Common myeloid progenitor, CD34-positive (primary cell): Measurements from ENCODE around the gene CEP55.
A peak's percentile ranks its signal among the peaks of the same experiment; 100 is the strongest.

ENCODE experiments used
- CTCF ChIA-PET: fragments of 350-600 bp; sonication (Branson Sonifier 250); formaldehyde crosslinking; loops from one replicate; lab custom pipeline; 2021; ENCODE audit warnings: antibody characterized with exemption; lab: Charles Lee
- POLR2A ChIA-PET: fragments of 350-600 bp; sonication (Branson Sonifier 250); formaldehyde crosslinking; loops from one replicate; lab custom pipeline; 2021; ENCODE audit warnings: antibody characterized with exemption; lab: Charles Lee
- DNase-seq, 3 donors: peaks; one replicate each; pipeline versions ENCODE4 v3.0.0 to v3.0.0-alpha.2; 2013
- H3K27ac ChIP-seq, 2 experiments: 1 replicate in 1 of 2; 2 replicates in 1 of 2; pipeline ENCODE4 v1.7.0; 2013; ENCODE audit warnings: inconsistent platforms in 2 of 2, low read length in 2 of 2, mild to moderate bottlenecking in 2 of 2, low read depth in 1 of 2, moderate library complexity in 1 of 2; ENCODE audit not compliant: severe bottlenecking in 2 of 2, insufficient read depth in 1 of 2, poor library complexity in 1 of 2
- H3K27me3 ChIP-seq, 5 experiments: replicated peaks in 2 of 5; 1 replicate in 3 of 5; 2 replicates in 2 of 5; pipeline versions ENCODE4 v1.6.1 to v1.7.0; 2013; ENCODE audit warnings: low read length in 4 of 5, mild to moderate bottlenecking in 2 of 5, moderate library complexity in 2 of 5, inconsistent platforms in 1 of 5; ENCODE audit not compliant: insufficient read depth in 5 of 5, control insufficient read depth in 4 of 5
- H3K36me3 ChIP-seq, 4 experiments: 1 replicate in 2 of 4; 2 replicates in 2 of 4; pipeline versions ENCODE4 v1.6.1 to v1.7.0; 2013; ENCODE audit warnings: low read length in 3 of 4, control low read depth in 1 of 4, mild to moderate bottlenecking in 1 of 4; ENCODE audit not compliant: control insufficient read depth in 4 of 4, insufficient read depth in 4 of 4
- H3K4me1 ChIP-seq, 4 experiments: 1 replicate in 3 of 4; 2 replicates in 1 of 4; pipeline versions ENCODE4 v1.6.1 to v1.7.1; 2013; ENCODE audit warnings: low read length in 3 of 4, mild to moderate bottlenecking in 3 of 4, control low read depth in 1 of 4, inconsistent platforms in 1 of 4, moderate library complexity in 1 of 4; ENCODE audit not compliant: control insufficient read depth in 4 of 4, insufficient read depth in 4 of 4; ENCODE audit errors: control extremely low read depth in 1 of 4
- H3K4me3 ChIP-seq, 7 experiments: 1 replicate in 4 of 7; 2 replicates in 3 of 7; pipeline versions ENCODE4 v1.5.1 to v1.7.0; 2013; ENCODE audit warnings: mild to moderate bottlenecking in 7 of 7, low read length in 6 of 7, moderate library complexity in 6 of 7, inconsistent platforms in 2 of 7, low read depth in 2 of 7, control low read depth in 1 of 7; ENCODE audit not compliant: insufficient read depth in 4 of 7, control insufficient read depth in 1 of 7; ENCODE audit errors: extremely low read depth in 1 of 7
- H3K9me3 ChIP-seq, 5 experiments: 1 replicate in 4 of 5; 2 replicates in 1 of 5; pipeline versions ENCODE4 v1.6.1 to v1.7.1; 2013; ENCODE audit warnings: low read length in 4 of 5, mild to moderate bottlenecking in 2 of 5, inconsistent platforms in 1 of 5, low read depth in 1 of 5, moderate library complexity in 1 of 5; ENCODE audit not compliant: control insufficient read depth in 4 of 5, insufficient read depth in 2 of 5; ENCODE audit errors: control extremely low read depth in 1 of 5
- WGBS: methylation state at CpG from one replicate; pipeline ENCODE4 v1.1.5; 2013; ENCODE audit not compliant: insufficient coverage; 5-methylcytosine and 5-hydroxymethylcytosine counted together

CEP55 gene

DNA sequence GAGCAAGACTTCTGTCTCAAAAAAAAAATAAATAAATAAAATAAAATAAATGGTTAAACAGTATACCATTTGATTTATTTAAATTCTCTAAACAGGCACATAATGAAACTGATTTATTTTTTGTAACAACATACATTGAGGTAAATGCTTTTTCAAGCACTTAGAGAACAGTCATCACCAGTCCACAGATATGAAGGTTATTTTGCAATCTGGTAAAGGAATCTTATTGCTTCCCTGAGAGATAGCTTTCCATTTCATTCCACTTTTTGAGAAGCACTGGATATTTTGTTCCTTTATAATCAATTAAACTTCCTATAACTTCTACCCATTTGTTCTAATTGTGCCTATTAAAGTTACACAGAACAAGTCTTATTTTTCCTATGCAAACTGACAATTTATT is 5.2 kb downstream of the CEP55 start:
- Histone ChIP-seq H3K9me3 (no peaks in the 10 kb centered on the region), H3K36me3 (peaks cover 0 to 26% (median 5%) of the 10 kb centered on the region in 4 experiments), H3K4me3 (no peak overlapping the region), H3K27me3 (no peaks in the 10 kb centered on the region), H3K27ac (no peak overlapping the region), H3K4me1 (peaks cover 4 to 19% (median 11%) of the 10 kb centered on the region in 4 experiments)
- ChIA-PET POLR2A (no interaction called here), CTCF (interaction anchor here (0.8 to 2.7 kb wide), 7 partner anchors 9 to 177 kb away, joined by 3 to 13 read pairs (median 4); partner anchors contain the start of gene MYOF)
- no peak for DNase-seq

DNA sequence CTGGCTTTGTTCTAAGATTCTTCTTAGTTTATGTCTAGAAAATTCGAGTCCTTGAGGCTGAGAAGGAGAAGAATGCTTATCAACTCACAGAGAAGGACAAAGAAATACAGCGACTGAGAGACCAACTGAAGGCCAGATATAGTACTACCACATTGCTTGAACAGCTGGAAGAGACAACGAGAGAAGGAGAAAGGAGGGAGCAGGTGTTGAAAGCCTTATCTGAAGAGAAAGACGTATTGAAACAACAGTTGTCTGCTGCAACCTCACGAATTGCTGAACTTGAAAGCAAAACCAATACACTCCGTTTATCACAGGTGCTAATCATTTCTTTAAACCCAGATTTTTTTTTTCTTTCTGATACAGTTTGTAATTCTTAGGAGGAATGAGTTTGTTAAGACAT is 6.7 kb downstream of the CEP55 start:
- POLR2A ChIA-PET: no interaction called here
- Histone ChIP-seq H3K4me3 (no peak overlapping the region), H3K36me3 (peaks cover 0 to 35% (median 5%) of the 10 kb centered on the region in 4 experiments), H3K4me1 (peaks cover 0 to 6% (median 4%) of the 10 kb centered on the region in 4 experiments), H3K9me3 (no peaks in the 10 kb centered on the region), H3K27ac (no peak overlapping the region), H3K27me3 (no peaks in the 10 kb centered on the region)
- 99% methylated on average over 5 of the region's 6 CpGs for WGBS
- no peak for DNase-seq
- CTCF ChIA-PET: interaction anchor here (0.6 to 2.7 kb wide), 6 partner anchors 20 to 220 kb away, joined by 3 to 13 read pairs (median 4); partner anchors contain the start of gene MYOF

GRCh38 chr10:93505075-93505474 is 8.7 kb downstream of the CEP55 start:
- Histone ChIP-seq H3K27ac (no peak overlapping the region), H3K4me3 (no peak overlapping the region), H3K9me3 (no peaks in the 10 kb centered on the region), H3K27me3 (no peaks in the 10 kb centered on the region), H3K36me3 (peaks cover 0 to 43% (median 5%) of the 10 kb centered on the region in 4 experiments), H3K4me1 (no peaks in the 10 kb centered on the region)
- no peak for DNase-seq
- no CpG with 5 or more reads among the region's 2 CpGs for whole genome bisulfite sequencing
- CTCF ChIA-PET: interaction anchor here (1.0 kb wide), 2 partner anchors 9 to 129 kb away, joined by 4 read pairs; no protein-coding TSS in a partner anchor
- POLR2A ChIA-PET: no interaction called here

DNA sequence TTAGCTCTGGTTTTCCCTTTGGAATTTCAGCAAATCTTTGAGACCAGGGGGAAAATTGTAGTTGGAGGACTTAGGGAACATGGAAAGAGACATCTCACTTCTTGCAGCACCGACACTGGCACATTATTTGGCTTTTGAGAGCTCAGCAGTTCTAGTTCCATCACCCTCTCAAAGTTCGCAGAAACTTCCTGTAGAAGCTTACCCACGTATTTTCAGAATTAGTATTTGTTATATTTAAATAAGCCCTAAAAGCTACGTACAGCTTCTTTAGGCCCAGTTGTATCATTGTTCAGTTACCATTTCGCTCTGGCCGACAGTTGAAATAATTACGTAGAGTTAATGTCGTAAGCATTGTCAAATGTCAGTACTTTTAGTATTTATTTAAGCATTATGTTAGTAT is 13.4 kb downstream of the CEP55 start:
- H3K9me3 ChIP-seq: no peaks in the 10 kb centered on the region
- POLR2A ChIA-PET: interaction anchor here (0.6 kb wide), 1 partner anchor 32 kb away, joined by 3 read pairs; no protein-coding TSS in a partner anchor
- CTCF ChIA-PET: interaction anchor here (0.7 to 4.5 kb wide), 6 partner anchors 8 to 134 kb away, joined by 3 to 24 read pairs (median 3); partner anchors contain the start of gene MYOF
- H3K4me3 ChIP-seq: no peak overlapping the region
- no peaks in the 10 kb centered on the region for H3K4me1 ChIP-seq
- no peaks in the 10 kb centered on the region for H3K27me3 ChIP-seq
- WGBS: 100% methylated on average over 1 of the region's 8 CpGs
- DNase-seq: no peak
- H3K36me3 ChIP-seq: peaks cover 0 to 33% (median 0%) of the 10 kb centered on the region in 4 experiments
- H3K27ac ChIP-seq: no peak overlapping the region

GRCh38 chr10:93512565-93512964 is 16.2 kb downstream of the CEP55 start:
- no peaks in the 10 kb centered on the region for H3K9me3 ChIP-seq
- H3K36me3 ChIP-seq: peaks cover 0 to 22% (median 4%) of the 10 kb centered on the region in 4 experiments
- H3K4me1 ChIP-seq: peaks cover 0 to 2% (median 1%) of the 10 kb centered on the region in 4 experiments
- no CpG with 5 or more reads among the region's 1 CpG for WGBS
- no peak overlapping the region for H3K4me3 ChIP-seq
- CTCF ChIA-PET: interaction anchor here (0.6 to 4.8 kb wide), 9 partner anchors 17 to 450 kb away, joined by 3 to 51 read pairs (median 3); partner anchors contain the start of gene MYOF
- no peak overlapping the region for H3K27ac ChIP-seq
- POLR2A ChIA-PET: no interaction called here
- H3K27me3 ChIP-seq: no peaks in the 10 kb centered on the region
- DNase-seq: peak in 1 of 3 donors; percentile 8

DNA sequence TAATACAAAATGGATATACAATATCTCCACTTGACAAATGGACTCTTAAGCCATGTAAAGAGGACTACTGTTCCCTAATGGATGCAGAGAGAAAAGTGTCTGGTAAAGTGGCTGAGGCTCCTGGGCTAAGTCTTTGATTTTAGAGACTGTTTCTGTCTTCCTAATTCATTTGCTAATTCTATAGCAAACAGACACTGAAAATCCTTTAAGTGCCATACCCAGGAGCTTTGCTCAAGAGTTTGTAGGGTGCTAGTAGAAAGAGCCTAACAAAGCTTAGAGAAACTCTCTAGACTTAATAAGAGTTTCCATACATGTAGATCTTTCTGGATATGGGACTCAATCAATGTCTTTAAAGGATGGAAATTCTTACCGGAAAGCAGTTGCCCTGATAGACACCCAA is 16.7 kb downstream of the CEP55 start:
- no CpG with 5 or more reads among the region's 1 CpG for WGBS
- Histone ChIP-seq H3K27ac (no peak overlapping the region), H3K9me3 (no peaks in the 10 kb centered on the region), H3K4me3 (no peak overlapping the region), H3K4me1 (peaks cover 0 to 2% (median 1%) of the 10 kb centered on the region in 4 experiments), H3K36me3 (peaks cover 0 to 24% (median 4%) of the 10 kb centered on the region in 4 experiments), H3K27me3 (no peaks in the 10 kb centered on the region)
- ChIA-PET CTCF (interaction anchor here (0.9 to 4.8 kb wide), 12 partner anchors 9 to 514 kb away, joined by 3 to 51 read pairs (median 4); partner anchors contain the start of gene MYOF), POLR2A (no interaction called here)
- no peak for DNase-seq

- CTCF ChIA-PET: interaction anchor here (1.6 to 4.8 kb wide), 3 partner anchors 10 to 166 kb away, joined by 4 to 51 read pairs (median 7); no protein-coding TSS in a partner anchor
- peaks cover 5 to 30% (median 15%) of the 10 kb centered on the region in 4 experiments for H3K36me3 ChIP-seq
These were observed 18.1 kb downstream of the CEP55 start for GRCh38 chr10:93514521-93514920.

More at GRCh38 chr10:93514521-93514920, 18.1 kb downstream of the CEP55 start:
- H3K27ac ChIP-seq: no peak overlapping the region
- DNase-seq: no peak
- H3K4me1 ChIP-seq: peaks cover 0 to 2% (median 1%) of the 10 kb centered on the region in 4 experiments
- POLR2A ChIA-PET: interaction anchor here (0.6 kb wide), 1 partner anchor 145 kb away, joined by 3 read pairs; no protein-coding TSS in a partner anchor
- H3K27me3 ChIP-seq: no peaks in the 10 kb centered on the region
- WGBS: 95% methylated on average over 2 of the region's 4 CpGs
- H3K9me3 ChIP-seq: peaks cover 0 to under 1% (median 0%) of the 10 kb centered on the region in 5 experiments
- H3K4me3 ChIP-seq: no peak overlapping the region
